NCI-H2081 (cell line): ENCODE data around the gene FNDC8.
"Not testable (repeated sequence)": the region's sequence is repeated elsewhere in the genome, so short reads cannot be mapped to it uniquely, and the experiment has no call there.

ENCODE experiments used
- DNase-seq, 2 experiments: peaks; one replicate each; lab custom pipeline; 2025; lab: John Stamatoyannopoulos, UW

Gene FNDC8

GRCh38 chr17:35144840-35145239 lies 23.4 kb downstream of the FNDC8 start:
- DNase-seq: no peak

GRCh38 chr17:35146214-35146833 lies 24.9 kb downstream of the FNDC8 start:
- DNase-seq: no peak

GRCh38 chr17:35147375-35147905 lies 26.0 kb downstream of the FNDC8 start, which contains the start of gene UNC45B:
Gene UNC45B (plus strand): TSS chr17:35147817. CDS start chr17:35148264, 447 bp downstream.
- DNase-seq: no peak

- DNase-seq: no peak
Measured at GRCh38 chr17:35148144-35148543, 26.7 kb downstream of the FNDC8 start.

GRCh38 chr17:35149941-35150340 lies 28.5 kb downstream of the FNDC8 start:
- DNase-seq: no peak

GRCh38 chr17:35151080-35151479 lies 29.7 kb downstream of the FNDC8 start:
- DNase-seq: not testable (repeated sequence)

GRCh38 chr17:35152421-35153140 lies 31.2 kb downstream of the FNDC8 start:
- no peak for DNase-seq

- no peak for DNase-seq
Measured at GRCh38 chr17:35154196-35155165, 33.1 kb downstream of the FNDC8 start.

GRCh38 chr17:35155246-35155645 lies 33.8 kb downstream of the FNDC8 start:
- DNase-seq: no peak

- no peak for DNase-seq
Measured at GRCh38 chr17:35159940-35160339, 38.5 kb downstream of the FNDC8 start.

- no peak for DNase-seq
Measured at GRCh38 chr17:35160354-35161201, 39.2 kb downstream of the FNDC8 start.

- no peak for DNase-seq
Measured at GRCh38 chr17:35161281-35161761, 39.9 kb downstream of the FNDC8 start.

- DNase-seq: no peak
Measured at GRCh38 chr17:35162755-35163154, 41.3 kb downstream of the FNDC8 start.

GRCh38 chr17:35163886-35164285 lies 42.5 kb downstream of the FNDC8 start:
- no peak for DNase-seq

GRCh38 chr17:35164716-35165115 lies 43.3 kb downstream of the FNDC8 start:
- no peak for DNase-seq

GRCh38 chr17:35166526-35166925 lies 45.1 kb downstream of the FNDC8 start:
- DNase-seq: no peak

GRCh38 chr17:35167046-35167445 lies 45.6 kb downstream of the FNDC8 start:
- no peak for DNase-seq

GRCh38 chr17:35167666-35168065 lies 46.3 kb downstream of the FNDC8 start:
- DNase-seq: no peak

GRCh38 chr17:35169835-35170363 lies 48.5 kb downstream of the FNDC8 start:
- no peak for DNase-seq

GRCh38 chr17:35170968-35171771 lies 49.8 kb downstream of the FNDC8 start:
- DNase-seq: no peak
